Measurements from ENCODE around the gene ZDHHC6. TPM values are rescaled to one million over a fixed set of nuclear protein-coding genes. Genes with fewer than 3 reads are reported as not detected.
"Not testable (repeated sequence)": the region's sequence is repeated elsewhere in the genome, so short reads cannot be mapped to it uniquely, and the experiment has no call there.

ZDHHC6 gene
- total and polyA plus RNA-seq, 2 donors from 2014 or later, result 37.5 to 73.8 TPM

- Histone ChIP-seq H3K9me3 (ENCODE audit: control insufficient read depth in 2 of 3, insufficient read depth in 1 of 3, low read length in 3 of 3) (no peaks in the 10 kb centered on the region), H3K4me1 (ENCODE audit: control insufficient read depth in 2 of 3, insufficient read depth in 2 of 3, low read depth in 1 of 3, low read length in 3 of 3) (no peaks in the 10 kb centered on the region), H3K36me3 (ENCODE audit: control insufficient read depth in 2 of 3, insufficient read depth in 3 of 3, low read length in 3 of 3) (no peaks in the 10 kb centered on the region), H3K27me3 (ENCODE audit: control insufficient read depth, insufficient read depth, low read length) (no peaks in the 10 kb centered on the region), H3K27ac (ENCODE audit: low read depth in 2 of 2, low read length in 2 of 2) (no peak overlapping the region), H3K4me3 (ENCODE audit: low read length in 3 of 3) (no peak overlapping the region), H3K9ac (ENCODE audit: low read length in 3 of 3) (no peak overlapping the region)
- intact Hi-C loops (cut with DNase I), result no loop called here
- no peak for TF ChIP-seq CTCF (IDR thresholded peaks at IDR 0.05; ENCODE audit: borderline replicate concordance, extremely low read depth, insufficient read depth)
- no peak for FAIRE-seq
- no peak for DNase-seq
Measured at GRCh38 chr10:112409299-112409698, 37.4 kb downstream of the ZDHHC6 start.

GRCh38 chr10:112407696-112408095 is 39.0 kb downstream of the ZDHHC6 start:
- H3K27ac ChIP-seq (ENCODE audit: low read depth in 2 of 2, low read length in 2 of 2), result no peak overlapping the region
- TF ChIP-seq CTCF (IDR thresholded peaks at IDR 0.05; ENCODE audit: borderline replicate concordance, extremely low read depth, insufficient read depth), result no peak
- no peaks in the 10 kb centered on the region for H3K4me1 ChIP-seq (ENCODE audit: control insufficient read depth in 2 of 3, insufficient read depth in 2 of 3, low read depth in 1 of 3, low read length in 3 of 3)
- H3K4me3 ChIP-seq (ENCODE audit: low read length in 3 of 3), result no peak overlapping the region
- H3K27me3 ChIP-seq (ENCODE audit: control insufficient read depth, insufficient read depth, low read length), result no peaks in the 10 kb centered on the region
- intact Hi-C loops (cut with DNase I), result no loop called here
- H3K9me3 ChIP-seq (ENCODE audit: control insufficient read depth in 2 of 3, insufficient read depth in 1 of 3, low read length in 3 of 3), result no peaks in the 10 kb centered on the region
- H3K9ac ChIP-seq (ENCODE audit: low read length in 3 of 3), result no peak overlapping the region
- DNase-seq (no peak), FAIRE-seq (no peak)
- H3K36me3 ChIP-seq (ENCODE audit: control insufficient read depth in 2 of 3, insufficient read depth in 3 of 3, low read length in 3 of 3), result no peaks in the 10 kb centered on the region

- H3K36me3 ChIP-seq (ENCODE audit: control insufficient read depth in 2 of 3, insufficient read depth in 3 of 3, low read length in 3 of 3); intact Hi-C loops (cut with DNase I); H3K27ac ChIP-seq (ENCODE audit: low read depth in 2 of 2, low read length in 2 of 2): not testable (repeated sequence)
Measured at GRCh38 chr10:112406806-112407205, 39.9 kb downstream of the ZDHHC6 start.

GRCh38 chr10:112404617-112405016 is 42.1 kb downstream of the ZDHHC6 start:
- H3K27ac ChIP-seq (ENCODE audit: low read depth in 2 of 2, low read length in 2 of 2), result no peak overlapping the region
- FAIRE-seq, result no peak
- no peak for DNase-seq
- TF ChIP-seq CTCF (IDR thresholded peaks at IDR 0.05; ENCODE audit: borderline replicate concordance, extremely low read depth, insufficient read depth), result no peak
- no peak overlapping the region for H3K4me3 ChIP-seq (ENCODE audit: low read length in 3 of 3)
- no peaks in the 10 kb centered on the region for H3K4me1 ChIP-seq (ENCODE audit: control insufficient read depth in 2 of 3, insufficient read depth in 2 of 3, low read depth in 1 of 3, low read length in 3 of 3)
- intact Hi-C loops (cut with DNase I), result no loop called here
- no peaks in the 10 kb centered on the region for H3K27me3 ChIP-seq (ENCODE audit: control insufficient read depth, insufficient read depth, low read length)
- no peaks in the 10 kb centered on the region for H3K9me3 ChIP-seq (ENCODE audit: control insufficient read depth in 2 of 3, insufficient read depth in 1 of 3, low read length in 3 of 3)
- no peak overlapping the region for H3K9ac ChIP-seq (ENCODE audit: low read length in 3 of 3)
- no peaks in the 10 kb centered on the region for H3K36me3 ChIP-seq (ENCODE audit: control insufficient read depth in 2 of 3, insufficient read depth in 3 of 3, low read length in 3 of 3)

More at GRCh38 chr10:112406806-112407205, 39.9 kb downstream of the ZDHHC6 start:
- not testable (repeated sequence) for H3K9me3 ChIP-seq (ENCODE audit: control insufficient read depth in 2 of 3, insufficient read depth in 1 of 3, low read length in 3 of 3); H3K4me1 ChIP-seq (ENCODE audit: control insufficient read depth in 2 of 3, insufficient read depth in 2 of 3, low read depth in 1 of 3, low read length in 3 of 3); H3K27me3 ChIP-seq (ENCODE audit: control insufficient read depth, insufficient read depth, low read length); H3K4me3 ChIP-seq (ENCODE audit: low read length in 3 of 3); H3K9ac ChIP-seq (ENCODE audit: low read length in 3 of 3); DNase-seq; FAIRE-seq

All from kidney (tissue), 14 donors.